Measurements from ENCODE around the gene PDE8A.

Gene PDE8A

DNA sequence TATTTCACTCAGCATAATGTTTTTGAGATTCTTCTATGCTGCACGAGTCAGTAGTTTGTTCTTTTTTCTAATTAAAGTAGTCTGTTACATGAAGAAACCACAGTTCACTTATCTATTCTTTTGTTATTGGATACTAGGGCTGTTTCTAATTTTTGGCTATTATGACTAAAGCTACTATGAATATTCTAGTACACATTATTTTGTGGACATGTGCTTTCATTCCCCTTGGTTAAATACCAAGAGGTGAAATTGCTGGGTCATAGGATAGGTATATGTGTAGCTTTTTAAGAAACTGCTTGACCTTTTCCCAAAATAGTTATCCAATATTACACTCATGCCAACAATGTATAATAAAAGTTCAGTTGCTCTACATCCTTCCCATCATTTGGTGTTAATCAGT, 8.9 kb downstream of the PDE8A start:
- ChIA-PET POLR2A (no interaction called here), CTCF (interaction anchor here (1.0 to 1.8 kb wide), 4 partner anchors 15 to 403 kb away, joined by 3 to 4 read pairs (median 4); no protein-coding TSS in a partner anchor)
- no peaks in the 10 kb centered on the region for H3K9me3 ChIP-seq (ENCODE audit: control insufficient read depth, insufficient read depth, low read depth, low read length)

DNA sequence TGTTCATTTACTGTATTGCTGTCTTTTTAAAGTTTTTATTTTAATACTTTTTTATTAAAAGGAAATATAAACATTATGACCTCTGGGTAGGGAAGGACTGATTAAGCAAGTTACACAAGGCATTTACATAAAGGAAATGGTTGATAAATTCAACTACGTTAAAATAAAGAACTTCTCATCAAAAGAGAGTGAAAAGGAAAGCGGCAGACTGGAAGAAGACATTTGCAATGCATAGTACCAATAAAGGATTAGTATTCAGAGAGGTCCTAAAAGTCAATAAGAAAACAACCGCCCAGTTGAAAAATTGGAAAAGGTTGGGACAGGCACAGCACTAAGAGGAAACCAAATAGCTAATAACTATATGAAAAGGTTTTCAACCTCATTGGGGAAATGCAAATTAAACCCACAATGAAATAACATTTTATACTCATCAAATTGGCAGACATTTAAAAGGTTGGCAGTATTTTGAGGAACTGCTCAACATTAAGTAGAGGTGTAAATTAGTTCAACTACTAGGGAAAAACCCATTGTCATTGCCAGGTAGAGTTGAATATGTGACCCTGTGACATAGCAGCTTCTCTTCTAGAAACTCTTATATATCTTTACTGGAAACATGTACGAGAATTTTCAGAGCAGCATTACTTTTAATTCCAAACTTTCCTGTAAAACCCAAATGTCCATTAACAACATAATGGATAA, 9.5 kb downstream of the PDE8A start:
- no peak for TF ChIP-seq ZNF791 (tag by site-specific recombination; IDR thresholded peaks at IDR 0.05)
- TF ChIP-seq ZNF132 (tag by site-specific recombination; IDR thresholded peaks at IDR 0.05; ENCODE audit: borderline replicate concordance), result no peak
- peaks cover 18% of the 10 kb centered on the region for H3K4me1 ChIP-seq (ENCODE audit: control insufficient read depth, insufficient read depth, low read length)
- H3K27ac ChIP-seq (ENCODE audit: extremely low read depth, low read depth, low read length), result no peak overlapping the region
- no peak overlapping the region for H3K4me3 ChIP-seq (ENCODE audit: low read depth, low read length)
- ChIA-PET CTCF (interaction anchor here (1.0 to 1.8 kb wide), 4 partner anchors 14 to 403 kb away, joined by 3 to 4 read pairs (median 4); no protein-coding TSS in a partner anchor), POLR2A (no interaction called here)
- H3K36me3 ChIP-seq (ENCODE audit: control insufficient read depth in 2 of 2, insufficient read depth in 1 of 2, low read length in 2 of 2), result no peaks in the 10 kb centered on the region; a peak in 1 of 3 replicates
- no peaks in the 10 kb centered on the region for H3K9me3 ChIP-seq (ENCODE audit: control insufficient read depth, insufficient read depth, low read depth, low read length)

More for the DNA sequence above, 8.9 kb downstream of the PDE8A start:
- Histone ChIP-seq H3K36me3 (ENCODE audit: control insufficient read depth in 2 of 2, insufficient read depth in 1 of 2, low read length in 2 of 2) (no peaks in the 10 kb centered on the region), H3K4me3 (ENCODE audit: low read depth, low read length) (no peak overlapping the region), H3K4me1 (ENCODE audit: control insufficient read depth, insufficient read depth, low read length) (peaks cover 24% of the 10 kb centered on the region), H3K27ac (ENCODE audit: extremely low read depth, low read depth, low read length) (no peak overlapping the region)
- no peak for TF ChIP-seq ZBTB7A (tag by site-specific recombination; IDR thresholded peaks at IDR 0.05; ENCODE audit: low read depth)
- no peak for TF ChIP-seq GLI2 (tag by site-specific recombination; IDR thresholded peaks at IDR 0.05; ENCODE audit: borderline replicate concordance, low read depth)
- TF ChIP-seq ZNF548 (tag by site-specific recombination; IDR thresholded peaks at IDR 0.05), result no peak
- no peak for TF ChIP-seq ZNF175 (tag by site-specific recombination; IDR thresholded peaks at IDR 0.05)
- TF ChIP-seq, protein P1, sequence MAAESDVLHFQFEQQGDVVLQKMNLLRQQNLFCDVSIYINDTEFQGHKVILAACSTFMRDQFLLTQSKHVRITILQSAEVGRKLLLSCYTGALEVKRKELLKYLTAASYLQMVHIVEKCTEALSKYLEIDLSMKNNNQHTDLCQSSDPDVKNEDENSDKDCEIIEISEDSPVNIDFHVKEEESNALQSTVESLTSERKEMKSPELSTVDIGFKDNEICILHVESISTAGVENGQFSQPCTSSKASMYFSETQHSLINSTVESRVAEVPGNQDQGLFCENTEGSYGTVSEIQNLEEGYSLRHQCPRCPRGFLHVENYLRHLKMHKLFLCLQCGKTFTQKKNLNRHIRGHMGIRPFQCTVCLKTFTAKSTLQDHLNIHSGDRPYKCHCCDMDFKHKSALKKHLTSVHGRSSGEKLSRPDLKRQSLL (tag by site-specific recombination; IDR thresholded peaks at IDR 0.05), result no peak
- TF ChIP-seq ZNF701 (tag by site-specific recombination; IDR thresholded peaks at IDR 0.05), result no peak
- TF ChIP-seq ZNF76 (tag by site-specific recombination; IDR thresholded peaks at IDR 0.05; ENCODE audit: borderline replicate concordance, low read depth), result no peak
- TF ChIP-seq ZNF394 (tag by site-specific recombination; IDR thresholded peaks at IDR 0.05; ENCODE audit: borderline replicate concordance), result no peak
- TF ChIP-seq ZNF10 (tag by site-specific recombination; IDR thresholded peaks at IDR 0.05), result no peak
- no peak for TF ChIP-seq ZNF132 (tag by site-specific recombination; IDR thresholded peaks at IDR 0.05; ENCODE audit: borderline replicate concordance)
- no peak for TF ChIP-seq OVOL3 (tag by site-specific recombination; IDR thresholded peaks at IDR 0.05)
- no peak for TF ChIP-seq ZNF654 (tag by site-specific recombination; IDR thresholded peaks at IDR 0.05; ENCODE audit: low read depth)
- TF ChIP-seq ZNF311 (tag by site-specific recombination; IDR thresholded peaks at IDR 0.05; ENCODE audit: borderline replicate concordance), result no peak

DNA sequence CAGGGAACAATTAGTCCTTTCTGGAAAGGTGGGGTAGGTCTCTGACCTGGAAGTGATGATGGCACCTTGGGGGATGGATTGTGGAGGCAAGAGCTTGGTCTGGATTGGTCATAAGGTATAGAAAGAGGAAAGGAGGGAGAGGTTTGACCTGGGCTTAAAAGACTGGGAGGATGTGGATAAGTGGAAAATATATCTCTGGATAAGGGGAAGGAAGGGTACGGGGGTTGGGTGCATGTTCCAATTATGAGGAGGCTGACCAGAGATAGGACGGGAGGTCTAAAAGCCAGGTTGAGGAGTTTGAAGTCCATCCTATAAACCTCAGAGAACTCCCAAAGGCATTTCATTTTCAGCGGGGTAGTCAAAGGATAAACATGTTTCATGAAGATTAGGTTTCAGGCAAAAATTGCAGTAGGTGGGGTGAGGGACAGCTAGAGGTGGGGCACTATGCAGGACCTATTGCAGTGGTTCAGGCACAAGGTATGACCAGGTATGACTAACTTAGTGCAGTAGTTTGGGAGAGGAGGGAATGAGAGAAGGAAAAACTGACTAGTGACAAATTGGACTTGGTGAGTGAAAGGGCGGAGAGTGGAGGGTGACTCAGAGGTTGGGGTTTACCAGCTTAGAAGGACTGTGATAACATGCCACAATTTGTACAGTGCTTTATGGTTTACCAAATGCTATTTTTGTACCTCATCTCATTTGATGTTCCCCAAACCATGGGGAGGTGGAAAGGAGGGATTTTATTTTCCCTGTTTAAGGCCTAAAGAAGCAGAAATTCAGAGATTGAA, 10.7 kb downstream of the PDE8A start:
- CTCF ChIA-PET, result interaction anchor here (1.5 to 1.8 kb wide), 2 partner anchors 13 to 405 kb away, joined by 3 to 4 read pairs; no protein-coding TSS in a partner anchor
- POLR2A ChIA-PET, result interaction anchor here (0.6 to 1.5 kb wide), 2 partner anchors 11 to 36 kb away, joined by 4 to 7 read pairs; partner anchors contain the start of gene PDE8A
- Histone ChIP-seq H3K27ac (ENCODE audit: extremely low read depth, low read depth, low read length) (no peak overlapping the region), H3K4me1 (ENCODE audit: control insufficient read depth, insufficient read depth, low read length) (peaks cover 16% of the 10 kb centered on the region), H3K9me3 (ENCODE audit: control insufficient read depth, insufficient read depth, low read depth, low read length) (no peaks in the 10 kb centered on the region), H3K36me3 (ENCODE audit: control insufficient read depth in 2 of 2, insufficient read depth in 1 of 2, low read length in 2 of 2) (peaks cover 0 to 3% of the 10 kb centered on the region in 2 experiments; a peak in 1 of 3 replicates), H3K4me3 (ENCODE audit: low read depth, low read length) (no peak overlapping the region)
- peak; percentile 96 for TF ChIP-seq PRDM1 (tag by site-specific recombination; IDR thresholded peaks at IDR 0.05)
- TF ChIP-seq MZF1 (tag by site-specific recombination; IDR thresholded peaks at IDR 0.05; ENCODE audit: borderline replicate concordance), result peak; percentile 82; the same call in 1 of the 2 replicates
- no peak for TF ChIP-seq ZNF549 (tag by site-specific recombination; IDR thresholded peaks at IDR 0.05)
- TF ChIP-seq ZNF214 (tag by site-specific recombination; IDR thresholded peaks at IDR 0.05; ENCODE audit: borderline replicate concordance), result no peak
- no peak for TF ChIP-seq ZXDB (tag by site-specific recombination; IDR thresholded peaks at IDR 0.05)
- peak; percentile 94 for TF ChIP-seq ZNF600 (tag by site-specific recombination; IDR thresholded peaks at IDR 0.05)
- TF ChIP-seq, protein P2, sequence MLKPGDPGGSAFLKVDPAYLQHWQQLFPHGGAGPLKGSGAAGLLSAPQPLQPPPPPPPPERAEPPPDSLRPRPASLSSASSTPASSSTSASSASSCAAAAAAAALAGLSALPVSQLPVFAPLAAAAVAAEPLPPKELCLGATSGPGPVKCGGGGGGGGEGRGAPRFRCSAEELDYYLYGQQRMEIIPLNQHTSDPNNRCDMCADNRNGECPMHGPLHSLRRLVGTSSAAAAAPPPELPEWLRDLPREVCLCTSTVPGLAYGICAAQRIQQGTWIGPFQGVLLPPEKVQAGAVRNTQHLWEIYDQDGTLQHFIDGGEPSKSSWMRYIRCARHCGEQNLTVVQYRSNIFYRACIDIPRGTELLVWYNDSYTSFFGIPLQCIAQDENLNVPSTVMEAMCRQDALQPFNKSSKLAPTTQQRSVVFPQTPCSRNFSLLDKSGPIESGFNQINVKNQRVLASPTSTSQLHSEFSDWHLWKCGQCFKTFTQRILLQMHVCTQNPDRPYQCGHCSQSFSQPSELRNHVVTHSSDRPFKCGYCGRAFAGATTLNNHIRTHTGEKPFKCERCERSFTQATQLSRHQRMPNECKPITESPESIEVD (tag by site-specific recombination; IDR thresholded peaks at IDR 0.05), result peak; percentile 49
- TF ChIP-seq ZFP69B (tag by site-specific recombination; IDR thresholded peaks at IDR 0.05), result 0 out of 2 replicates have a peak, but pooled peaks have one; percentile 16
- TF ChIP-seq ZNF777 (tag by site-specific recombination; IDR thresholded peaks at IDR 0.05; ENCODE audit: borderline replicate concordance), result no peak
- no peak for TF ChIP-seq ZNF560 (tag by site-specific recombination; IDR thresholded peaks at IDR 0.05; ENCODE audit: borderline replicate concordance)
- 0 out of 2 replicates have a peak, but pooled peaks have one; percentile 33 for TF ChIP-seq ZNF629 (tag by site-specific recombination; IDR thresholded peaks at IDR 0.05)
